A673 (cell line): ENCODE measurements around the gene CERS6.

Experiments used
- CTCF ChIP-seq: fragments of 300-800, 200-600 bp; sonication (generic); conservative IDR thresholded peaks from 2 replicates; pipeline ENCODE4 v1.5.1; 2017; ENCODE audit warnings: low read depth, mild to moderate bottlenecking, antibody characterized with exemption, low read length, moderate library complexity, mixed read lengths
- EZH2 ChIP-seq: fragments of 200-600 bp; sonication (generic); IDR thresholded peaks from 2 replicates; pipeline ENCODE4 v1.6.1; 2017; ENCODE audit warnings: borderline replicate concordance, low read depth, mild to moderate bottlenecking, mixed read lengths, antibody characterized with exemption, low read length; ENCODE audit not compliant: poor library complexity, severe bottlenecking

GRCh38 chr2:168748461-168748860 lies 292.4 kb downstream of the CERS6 start:
- TF ChIP-seq CTCF: no peak
- no peak for TF ChIP-seq EZH2
